K562 (cell line): Measurements from ENCODE around the gene GRK1. TPM values are rescaled to one million over a fixed set of nuclear protein-coding genes. Genes with fewer than 3 reads are reported as not detected.

Experiments
- ATAC-seq: fragments of 200-7000 bp; cut with Tn5 transposase; 3 replicates; pipeline ENCODE4 v1.9.1; 2020; ENCODE audit warnings: moderate library complexity
- BruUV-seq: library from RNA; stranded (reverse); fragments of 400-500 nt; replicated peaks from 2 replicates; lab custom pipeline; 2021; lab: Mats Ljungman, UMichigan
- CTCF ChIA-PET: fragments of 300-600 bp; formaldehyde crosslinking; extraction: SDS; loops from one replicate; lab custom pipeline; 2021; ENCODE audit warnings: low intra/inter-chr PET ratio; lab: Yijun Ruan, JAX
- POLR2A ChIA-PET: fragments of 300-600, 350-650 bp; sonication (Branson Sonifier 250); formaldehyde crosslinking; extraction: SDS; loops from one replicate; lab custom pipeline; 2021; ENCODE audit warnings: antibody characterized with exemption, inconsistent platforms; lab: Yijun Ruan, JAX
- DNase-seq, 4 experiments: peaks; one replicate each; pipeline versions ENCODE4 v3.0.0 to v3.0.0-alpha.2; 2011 to 2018; ENCODE audit warnings: low spot score in 3 of 4, mixed read lengths in 3 of 4; ENCODE audit errors: extremely low read depth in 1 of 4
- FAIRE-seq: peaks from 2 replicates; lab custom pipeline; 2011; peaks lifted over from hg19 to GRCh38; lab: Jason Lieb, UNC
- H2AFZ ChIP-seq: 2 replicates; pipeline ENCODE4 v1.6.0; 2011; ENCODE audit warnings: low read depth, low read length, control low read depth, inconsistent platforms
- H3K27ac ChIP-seq: fragments of 200-600 bp; 3 replicates; pipeline ENCODE4 v1.8.0; 2011; ENCODE audit warnings: low read depth, mild to moderate bottlenecking, control low read depth, inconsistent platforms, low read length, moderate library complexity, mixed read lengths; ENCODE audit errors: extremely low read depth
- H3K27me3 ChIP-seq, 2 experiments: fragments of 300-600 bp in 1 of 2; 2 replicates in 1 of 2; 3 replicates in 1 of 2; pipeline versions ENCODE4 v1.6.0 to v1.8.0; 2011; ENCODE audit warnings: inconsistent platforms in 2 of 2, low read length in 2 of 2, mild to moderate bottlenecking in 1 of 2, mixed read lengths in 1 of 2, moderate library complexity in 1 of 2; ENCODE audit not compliant: control insufficient read depth in 2 of 2, insufficient read depth in 2 of 2
- H3K36me3 ChIP-seq: fragments of 300-600 bp; 3 replicates; pipeline ENCODE4 v1.8.0; 2011; ENCODE audit warnings: mild to moderate bottlenecking, low read length, inconsistent platforms; ENCODE audit not compliant: control insufficient read depth, insufficient read depth
- H3K4me1 ChIP-seq, 2 experiments: fragments of 200-600 bp in 1 of 2; replicated peaks in 1 of 2; 2 replicates in 1 of 2; 3 replicates in 1 of 2; pipeline versions ENCODE4 v1.5.1 to v1.8.0; 2011; ENCODE audit warnings: inconsistent platforms in 2 of 2, low read length in 2 of 2, mild to moderate bottlenecking in 1 of 2, mixed read lengths in 1 of 2, moderate library complexity in 1 of 2; ENCODE audit not compliant: control insufficient read depth in 2 of 2, insufficient read depth in 2 of 2
- H3K4me2 ChIP-seq: 2 replicates; pipeline ENCODE4 v1.6.1; 2011; ENCODE audit warnings: low read length, control low read depth, inconsistent platforms, mixed read lengths; ENCODE audit not compliant: insufficient read depth
- H3K4me3 ChIP-seq: fragments of 200-600 bp; sonication (generic), shearing (Covaris generic); 2 replicates; pipeline ENCODE4 v1.5.1; 2016; ENCODE audit warnings: control low read depth, inconsistent platforms
- H3K79me2 ChIP-seq: fragments of 200-600 bp; 3 replicates; pipeline ENCODE4 v1.8.0; 2011; ENCODE audit warnings: low read length, inconsistent platforms; ENCODE audit not compliant: control insufficient read depth, insufficient read depth
- H3K9ac ChIP-seq, 2 experiments: 2 replicates each; pipeline versions ENCODE4 v1.6.0 to v1.6.1; 2011; ENCODE audit warnings: low read depth in 2 of 2, low read length in 2 of 2, control low read depth in 1 of 2, inconsistent platforms in 1 of 2, mild to moderate bottlenecking in 1 of 2, mixed read lengths in 1 of 2; ENCODE audit not compliant: insufficient read depth in 1 of 2
- H3K9me1 ChIP-seq: one replicate; pipeline ENCODE4 v1.6.0; 2011; ENCODE audit warnings: inconsistent platforms, mild to moderate bottlenecking, low read length, moderate library complexity; ENCODE audit not compliant: control insufficient read depth, insufficient read depth
- H3K9me3 ChIP-seq: replicated peaks from 2 replicates; pipeline ENCODE4 v1.5.1; 2011; ENCODE audit warnings: low read depth, low read length, inconsistent platforms; ENCODE audit not compliant: control insufficient read depth, insufficient read depth
- H4K20me1 ChIP-seq: replicated peaks from 2 replicates; pipeline ENCODE4 v1.6.1; 2011; ENCODE audit warnings: low read length, inconsistent platforms, mixed read lengths; ENCODE audit not compliant: control insufficient read depth, insufficient read depth
- MXI1 ChIP-seq: IDR thresholded peaks from 2 replicates; pipeline ENCODE4 v1.6.1; 2011; ENCODE audit warnings: low read depth, mild to moderate bottlenecking, improper control_type of control experiment, low read length
- ZNF551 ChIP-seq: fragments of 250-450 bp; sonication (Bioruptor Pico); IDR thresholded peaks from 2 replicates; pipeline ENCODE4 v1.5.0; 2021; ENCODE audit warnings: mild to moderate bottlenecking, moderate library complexity
- ZNF668 ChIP-seq: fragments of 250-450 bp; sonication (Bioruptor Pico); IDR thresholded peaks from 2 replicates; pipeline ENCODE4 v1.8.0; 2022; ENCODE audit warnings: mild to moderate bottlenecking, inconsistent platforms
- WGBS: fragments of 100-300 bp; shearing (Covaris generic); methylation state at CpG from one replicate; pipeline ENCODE4 v1.1.6; 2016; ENCODE audit warnings: low coverage, mixed read lengths; ENCODE audit not compliant: insufficient coverage; ENCODE audit errors: missing lambda C conversion rate; 5-methylcytosine and 5-hydroxymethylcytosine counted together
- in situ Hi-C: fragments of 300-500 bp; cut with MboI; formaldehyde crosslinking; loops from 4 replicates; pipeline ENCODE4 v1.15.0; 2018; ENCODE audit warnings: inconsistent platforms, mixed read lengths
- intact Hi-C: fragments of 100-400 bp; cut with micrococcal nuclease; formaldehyde crosslinking; loops from 2 replicates; pipeline ENCODE4 v1.14.2; 2022
- polyA plus RNA-seq, 8 experiments: library from polyadenylated mRNA; depleted of rRNA in 4 of 8; stranded (reverse) in 5 of 8; unstranded in 3 of 8; fragments of >200 nt; fragmentation: Nextera tagmentation in 2 of 8; fragmentation: Illumina TruSeq in 1 of 8; extraction: Ambion mirVana in 2 of 8; extraction: Trizol in 1 of 8; gene quantifications; 2 replicates each; pipeline versions ENCODE4 v1.2.1 to v1.2.3, GENCODE V29; 2011 to 2014; ENCODE audit warnings: inconsistent platforms in 1 of 8, missing spikeins in 1 of 8
- total RNA-seq, 7 experiments: library from RNA; depleted of rRNA in 6 of 7; stranded (reverse); fragments of >200 nt in 6 of 7; fragmentation: Illumina TruSeq in 2 of 7; extraction: Trizol in 2 of 7; gene quantifications; 2 replicates each; pipeline versions ENCODE4 v1.2.1 to v1.2.3, GENCODE V29; 2011 to 2021; ENCODE audit warnings: low replicate concordance in 1 of 7
- TF ChIP-seq, protein P1 (sequence below), 2 experiments: fragments of 450-650 bp in 1 of 2; IDR thresholded peaks; 2 replicates each; pipeline ENCODE4 v1.6.1; 2011 to 2017; ENCODE audit warnings: low read depth in 2 of 2, antibody characterized with exemption in 1 of 2, borderline replicate concordance in 1 of 2, low read length in 1 of 2, mild to moderate bottlenecking in 1 of 2, mixed read lengths in 1 of 2; ENCODE audit not compliant: control insufficient read depth in 1 of 2
- TF ChIP-seq, protein P2 (sequence below): fragments of 450-650 bp; formaldehyde crosslinking; IDR thresholded peaks from 2 replicates; pipeline ENCODE4 v1.4.0; 2022; ENCODE audit warnings: missing genetic modification characterization

The GRK1 gene
- total and polyA plus RNA-seq, 9 of the 15 experiments (the other 6 are each of a cell fraction or from before 2014, with no cell fraction given) = 0.09 TPM; not detected in 8

DNA sequence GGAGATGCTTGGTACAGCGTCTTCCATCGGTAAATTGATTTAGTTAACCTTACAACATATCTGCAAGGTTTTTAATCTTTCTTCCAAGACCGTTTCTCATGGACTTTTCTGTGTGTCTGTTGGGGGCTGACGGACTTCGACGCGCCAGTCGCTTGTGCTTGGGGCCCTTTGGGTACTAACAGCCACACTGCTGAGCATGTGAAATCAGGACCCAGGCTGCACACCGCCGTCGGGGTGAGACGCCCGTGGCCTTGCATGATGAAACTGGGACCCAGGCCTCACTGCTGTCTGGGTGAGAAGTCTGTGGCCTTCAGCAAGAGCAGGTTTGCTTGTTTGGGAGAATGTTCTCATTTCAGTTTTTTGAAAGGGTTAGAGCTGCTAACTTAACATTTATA lies 18.8 kb upstream of the GRK1 start:
- POLR2A ChIA-PET = interaction anchor here (0.7 kb wide), 1 partner anchor 17 kb away, joined by 3 read pairs; no protein-coding TSS in a partner anchor
- no peak for DNase-seq
- no peak overlapping the region for H3K4me2 ChIP-seq
- WGBS = 81% methylated on average over 12 of the region's 13 CpGs
- in situ Hi-C loops = no loop called here
- peaks cover 0 to 18% of the 10 kb centered on the region in 2 experiments; a peak in 2 of 5 replicates for H3K27me3 ChIP-seq
- no peaks in the 10 kb centered on the region for H3K79me2 ChIP-seq
- H3K27ac ChIP-seq = no peak overlapping the region
- no peaks in the 10 kb centered on the region for H3K4me1 ChIP-seq
- H3K4me3 ChIP-seq = no peak overlapping the region
- no peaks in the 10 kb centered on the region for H3K9me1 ChIP-seq
- no peak for ATAC-seq
- no peak overlapping the region for H3K9ac ChIP-seq
- no TSS peak for BruUV-seq
- H4K20me1 ChIP-seq = no peaks in the 10 kb centered on the region
- H3K36me3 ChIP-seq = no peaks in the 10 kb centered on the region
- H2AFZ ChIP-seq = no peak overlapping the region
- FAIRE-seq = no peak
- TF ChIP-seq, protein P1, sequence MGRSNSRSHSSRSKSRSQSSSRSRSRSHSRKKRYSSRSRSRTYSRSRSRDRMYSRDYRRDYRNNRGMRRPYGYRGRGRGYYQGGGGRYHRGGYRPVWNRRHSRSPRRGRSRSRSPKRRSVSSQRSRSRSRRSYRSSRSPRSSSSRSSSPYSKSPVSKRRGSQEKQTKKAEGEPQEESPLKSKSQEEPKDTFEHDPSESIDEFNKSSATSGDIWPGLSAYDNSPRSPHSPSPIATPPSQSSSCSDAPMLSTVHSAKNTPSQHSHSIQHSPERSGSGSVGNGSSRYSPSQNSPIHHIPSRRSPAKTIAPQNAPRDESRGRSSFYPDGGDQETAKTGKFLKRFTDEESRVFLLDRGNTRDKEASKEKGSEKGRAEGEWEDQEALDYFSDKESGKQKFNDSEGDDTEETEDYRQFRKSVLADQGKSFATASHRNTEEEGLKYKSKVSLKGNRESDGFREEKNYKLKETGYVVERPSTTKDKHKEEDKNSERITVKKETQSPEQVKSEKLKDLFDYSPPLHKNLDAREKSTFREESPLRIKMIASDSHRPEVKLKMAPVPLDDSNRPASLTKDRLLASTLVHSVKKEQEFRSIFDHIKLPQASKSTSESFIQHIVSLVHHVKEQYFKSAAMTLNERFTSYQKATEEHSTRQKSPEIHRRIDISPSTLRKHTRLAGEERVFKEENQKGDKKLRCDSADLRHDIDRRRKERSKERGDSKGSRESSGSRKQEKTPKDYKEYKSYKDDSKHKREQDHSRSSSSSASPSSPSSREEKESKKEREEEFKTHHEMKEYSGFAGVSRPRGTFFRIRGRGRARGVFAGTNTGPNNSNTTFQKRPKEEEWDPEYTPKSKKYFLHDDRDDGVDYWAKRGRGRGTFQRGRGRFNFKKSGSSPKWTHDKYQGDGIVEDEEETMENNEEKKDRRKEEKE (IDR thresholded peaks at IDR 0.05; ENCODE audit: borderline replicate concordance in 1 of 2, control insufficient read depth in 1 of 2, low read depth in 2 of 2, low read length in 1 of 2) = no peak
- TF ChIP-seq ZNF668 (CRISPR knock-in tag) (no peak), MXI1 (no peak), ZNF551 (CRISPR knock-in tag) (no peak)
- TF ChIP-seq, protein P2, sequence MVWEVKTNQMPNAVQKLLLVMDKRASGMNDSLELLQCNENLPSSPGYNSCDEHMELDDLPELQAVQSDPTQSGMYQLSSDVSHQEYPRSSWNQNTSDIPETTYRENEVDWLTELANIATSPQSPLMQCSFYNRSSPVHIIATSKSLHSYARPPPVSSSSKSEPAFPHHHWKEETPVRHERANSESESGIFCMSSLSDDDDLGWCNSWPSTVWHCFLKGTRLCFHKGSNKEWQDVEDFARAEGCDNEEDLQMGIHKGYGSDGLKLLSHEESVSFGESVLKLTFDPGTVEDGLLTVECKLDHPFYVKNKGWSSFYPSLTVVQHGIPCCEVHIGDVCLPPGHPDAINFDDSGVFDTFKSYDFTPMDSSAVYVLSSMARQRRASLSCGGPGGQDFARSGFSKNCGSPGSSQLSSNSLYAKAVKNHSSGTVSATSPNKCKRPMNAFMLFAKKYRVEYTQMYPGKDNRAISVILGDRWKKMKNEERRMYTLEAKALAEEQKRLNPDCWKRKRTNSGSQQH (CRISPR knock-in tag) = no peak
- intact Hi-C loops = no loop called here
- H3K9me3 ChIP-seq = no peaks in the 10 kb centered on the region; the same call in 1 of the 2 replicates
- CTCF ChIA-PET = no interaction called here
